ENCODE results near the gene ARHGDIB.

ARHGDIB gene

DNA sequence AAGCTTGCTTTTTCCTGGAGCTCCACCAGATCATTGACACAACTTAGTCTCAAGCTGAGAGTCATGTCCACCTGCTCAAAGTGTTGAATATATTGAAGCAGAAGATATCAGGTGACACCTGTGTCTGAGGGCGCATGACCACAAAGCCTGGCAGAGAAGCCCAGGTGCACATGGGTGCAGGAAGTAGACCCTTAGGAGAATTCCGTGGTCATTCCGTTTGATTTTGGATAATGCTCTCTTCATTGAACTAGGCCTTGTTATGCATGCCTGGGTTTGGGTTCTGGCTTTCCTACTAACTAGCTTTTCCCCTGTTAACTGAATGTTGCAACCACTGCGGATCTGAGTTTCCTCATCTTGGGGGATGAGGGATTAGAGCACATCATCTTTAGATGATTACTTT, 7.1 kb downstream of the ARHGDIB start:
- DNase-seq = no peak

DNA sequence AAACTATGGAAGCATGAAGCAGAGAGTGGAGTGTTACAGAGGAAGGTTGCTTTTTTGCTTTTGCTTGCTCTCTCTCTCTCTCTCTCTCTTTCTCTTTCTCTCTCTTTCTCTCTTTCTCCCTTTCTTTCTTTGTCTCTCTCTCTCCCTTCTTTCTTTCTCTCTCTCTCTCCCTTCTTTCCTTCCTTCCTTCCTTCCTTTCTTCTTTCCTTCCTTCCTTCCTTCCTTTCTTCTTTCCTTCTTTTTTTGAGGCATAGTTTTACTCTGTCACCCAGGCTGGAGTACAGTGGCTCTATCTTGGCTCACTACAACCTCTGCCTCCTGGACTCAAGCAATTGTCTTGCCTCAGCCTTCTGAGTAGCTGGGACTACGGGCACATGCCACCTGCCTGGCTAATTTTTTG, 7.6 kb downstream of the ARHGDIB start:
- no peak for DNase-seq

DNA sequence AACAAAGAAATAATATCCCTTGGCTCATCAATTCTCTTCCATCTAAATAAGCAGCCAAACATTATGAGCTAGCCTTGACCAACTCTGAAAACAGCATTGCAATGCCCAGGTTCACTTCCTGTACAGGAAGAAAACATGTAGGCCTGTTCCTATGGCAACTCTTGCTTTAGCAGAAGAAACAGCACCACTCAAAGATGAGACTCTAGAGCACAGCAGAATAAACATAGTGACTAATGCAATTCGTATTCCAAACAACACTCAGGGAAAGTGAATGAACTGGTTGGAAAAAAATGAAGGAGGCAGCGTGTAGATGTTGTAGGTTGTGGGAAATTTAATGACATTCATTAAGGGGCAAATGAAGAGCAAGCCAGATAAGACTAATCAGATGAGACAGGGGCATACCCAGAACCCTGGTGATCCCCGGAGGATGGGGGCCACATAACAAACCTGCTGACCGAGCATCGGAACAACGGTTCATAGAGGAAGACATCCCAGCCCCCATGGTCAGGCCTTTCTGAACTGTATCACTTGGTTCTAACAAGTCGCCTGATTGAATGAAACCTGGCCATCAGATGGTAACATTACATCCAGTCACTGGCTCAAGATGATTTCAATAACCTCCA, 9.0 kb downstream of the ARHGDIB start:
- DNase-seq = no peak

DNA sequence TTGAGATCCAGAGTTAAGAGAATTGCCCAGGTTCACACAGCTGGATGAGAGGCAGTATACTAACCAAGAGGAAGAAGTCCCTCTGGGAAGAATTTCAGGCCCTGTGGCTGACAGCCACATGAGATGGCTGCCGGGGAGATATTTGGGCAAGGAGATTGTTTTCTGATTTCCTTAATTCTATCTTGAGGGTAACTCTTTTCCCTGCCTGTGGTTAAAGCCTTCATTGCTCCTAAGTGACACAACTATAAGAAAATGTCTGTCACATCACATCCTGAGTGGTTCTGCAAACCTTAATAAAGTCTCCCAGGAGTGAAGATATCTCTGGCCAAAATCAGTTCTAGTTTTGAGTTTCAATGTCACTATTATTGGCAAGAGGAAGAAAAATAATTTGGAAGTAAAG, 9.6 kb downstream of the ARHGDIB start:
- DNase-seq = no peak

DNA sequence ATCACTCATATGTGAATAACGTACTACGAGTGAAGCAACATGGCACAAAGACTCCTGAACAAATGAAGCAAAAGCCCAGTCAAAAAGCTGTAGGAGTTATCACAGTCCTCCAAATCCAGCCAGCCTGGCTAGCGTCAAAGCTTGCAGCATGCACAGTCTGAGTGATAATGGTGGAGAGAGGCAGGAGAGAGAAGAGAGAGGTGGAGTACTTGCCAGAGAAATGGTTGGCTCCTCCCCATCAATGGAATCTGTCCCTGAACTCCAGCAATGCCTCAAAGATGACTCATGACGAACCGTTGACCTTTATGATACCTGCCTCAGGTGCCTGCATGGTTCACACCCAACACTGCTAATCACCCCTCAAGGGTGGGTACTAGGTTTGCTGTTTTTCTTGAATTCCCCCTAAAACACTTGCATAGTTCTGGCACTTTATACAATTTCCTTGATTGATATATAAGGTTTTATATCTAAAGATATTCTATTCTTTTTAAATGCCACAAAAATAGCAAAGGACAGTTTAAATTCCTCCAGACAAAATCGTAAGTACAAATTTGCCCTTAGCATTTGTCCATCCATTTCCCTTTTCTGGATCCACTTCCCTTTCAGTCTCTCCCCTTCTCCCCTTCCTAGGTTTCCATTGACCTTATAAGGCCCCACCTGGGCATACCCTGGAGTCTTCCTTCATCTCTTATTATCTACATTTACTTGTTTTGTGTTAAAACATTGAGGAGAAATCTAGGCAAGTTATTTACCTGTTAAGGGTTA, 10.2 kb downstream of the ARHGDIB start:
- no peak for DNase-seq

DNA sequence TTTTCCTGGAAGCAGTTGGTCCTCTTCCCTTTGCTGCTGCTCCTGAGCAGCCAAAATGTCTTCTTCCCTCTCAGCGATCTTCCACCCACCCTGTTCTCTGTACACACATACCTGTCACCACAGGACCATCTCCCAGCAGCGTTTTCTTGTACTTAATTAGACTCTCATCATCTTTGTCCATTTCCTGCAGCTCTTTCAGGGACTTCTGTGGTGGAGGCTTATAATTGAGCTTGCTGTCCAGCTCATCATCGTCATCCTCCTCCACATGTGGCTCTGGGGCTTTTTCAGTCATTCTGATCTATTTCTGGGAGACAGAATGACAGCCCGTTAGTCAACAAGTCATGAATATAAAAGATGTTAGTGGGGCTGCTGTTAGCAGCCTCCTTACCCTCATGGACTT, 11.0 kb downstream of the ARHGDIB start:
- no peak for DNase-seq

DNA sequence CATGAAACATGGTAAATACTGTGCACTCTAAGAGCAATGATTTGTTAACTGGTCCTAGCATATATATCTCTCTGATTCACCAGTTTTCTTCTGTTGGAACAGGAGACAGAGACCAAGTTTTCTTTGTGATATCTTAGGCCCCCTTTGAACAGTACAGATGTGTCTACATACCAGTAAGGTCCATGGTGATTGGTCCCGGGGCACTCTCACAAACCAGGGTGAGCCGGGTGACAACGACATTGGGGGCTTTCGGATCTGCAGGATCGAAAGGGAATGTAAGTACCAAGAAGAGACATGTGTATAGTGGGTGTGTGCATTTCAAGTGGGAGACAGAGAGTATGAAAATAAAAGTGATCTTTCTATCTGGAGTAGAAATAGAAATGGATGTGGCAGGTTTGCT, 11.8 kb downstream of the ARHGDIB start:
- no peak for DNase-seq

DNA sequence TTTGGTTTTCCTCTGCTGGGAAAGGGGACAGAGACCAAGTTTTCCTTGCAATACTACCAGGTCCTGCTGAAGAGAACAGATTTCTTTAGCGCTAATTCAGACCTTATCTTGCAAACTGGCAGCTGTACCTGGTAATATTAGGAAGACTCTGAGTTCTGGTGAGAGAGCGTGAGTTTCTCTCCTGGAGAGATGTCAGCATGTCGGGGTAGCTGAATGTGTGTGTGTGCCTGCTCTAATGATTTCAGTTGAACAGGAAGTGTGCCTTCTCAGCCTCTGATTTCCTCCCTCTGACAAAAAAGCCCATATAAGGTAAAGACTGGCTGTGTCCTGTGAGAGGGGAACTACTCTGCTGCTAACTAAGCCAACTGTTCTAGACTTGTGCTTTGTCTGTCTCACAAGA, 12.7 kb downstream of the ARHGDIB start:
- no peak for DNase-seq

DNA sequence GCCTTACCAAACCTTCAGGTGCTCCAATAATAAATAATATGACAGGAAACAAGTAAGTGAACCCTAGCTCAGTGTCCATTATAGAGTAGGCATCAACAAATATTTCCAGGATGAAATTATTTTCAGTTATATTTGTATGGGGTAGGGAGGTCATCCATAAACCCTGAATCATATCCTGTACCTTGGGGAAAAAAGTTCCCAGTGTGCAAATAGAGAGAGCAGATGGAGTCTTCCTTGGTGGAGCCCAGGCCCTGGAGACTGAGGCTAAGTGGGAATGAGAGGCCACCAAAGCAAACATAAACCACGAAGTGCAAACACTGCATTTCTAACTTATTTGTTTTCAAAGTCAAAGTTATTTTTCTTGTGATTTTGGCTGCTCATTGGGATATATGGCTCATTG, 14.5 kb downstream of the ARHGDIB start:
- DNase-seq = no peak

DNA sequence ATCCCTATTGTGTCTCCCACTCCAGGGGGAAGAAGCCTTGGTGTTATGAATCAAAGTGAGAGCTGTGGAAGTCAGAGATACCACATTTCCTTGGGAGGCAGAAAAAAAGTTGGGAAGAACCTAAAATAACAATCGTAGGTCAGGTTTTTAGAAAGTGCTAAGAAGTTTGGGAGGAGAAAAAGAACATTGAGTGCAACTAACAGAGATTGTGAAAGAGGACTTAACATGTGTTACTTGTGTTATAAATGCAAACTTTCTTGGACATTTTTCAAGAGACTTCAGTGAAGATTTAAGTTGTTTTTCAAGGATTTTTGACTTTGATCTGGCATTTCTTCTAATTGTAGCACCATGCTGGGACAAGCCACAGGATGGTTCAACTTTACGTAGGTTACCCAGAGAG, 15.2 kb downstream of the ARHGDIB start:
- no peak for DNase-seq

DNA sequence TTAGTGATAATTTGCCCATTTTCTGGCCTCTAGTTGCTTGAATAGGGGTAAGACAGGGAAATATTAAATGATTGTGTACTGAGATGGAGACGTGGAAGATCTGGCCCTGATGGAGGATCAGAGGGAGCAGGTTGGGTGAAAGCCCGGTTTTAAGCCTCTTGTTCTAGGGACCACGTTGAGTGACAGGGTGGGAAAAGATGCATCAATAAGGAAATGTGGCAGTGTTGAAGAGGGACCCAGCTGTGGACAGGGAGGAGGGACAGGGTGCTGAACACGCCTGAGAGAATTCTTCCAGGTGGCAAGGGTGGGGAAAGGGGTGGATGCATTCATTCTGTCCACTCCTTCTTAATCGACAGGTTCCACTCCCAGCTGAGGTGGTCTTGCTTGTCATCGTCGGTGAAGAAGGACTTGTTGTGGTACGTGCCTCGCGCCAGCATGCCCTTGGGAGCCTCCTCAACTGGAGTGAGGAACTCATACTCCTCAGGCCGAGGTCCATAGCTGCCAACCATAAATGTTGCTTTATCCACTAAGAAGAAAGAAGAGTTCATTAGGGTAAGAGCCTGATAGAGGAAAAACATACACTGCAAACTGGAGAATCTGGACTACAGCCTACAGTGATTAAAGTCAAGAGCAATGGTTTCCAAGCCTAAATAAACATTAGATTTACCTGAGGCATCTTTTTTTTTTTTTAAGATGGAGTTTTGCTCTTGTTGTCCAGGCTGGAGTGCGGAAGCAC, 19.0 kb downstream of the ARHGDIB start:
- no peak for DNase-seq

DNA sequence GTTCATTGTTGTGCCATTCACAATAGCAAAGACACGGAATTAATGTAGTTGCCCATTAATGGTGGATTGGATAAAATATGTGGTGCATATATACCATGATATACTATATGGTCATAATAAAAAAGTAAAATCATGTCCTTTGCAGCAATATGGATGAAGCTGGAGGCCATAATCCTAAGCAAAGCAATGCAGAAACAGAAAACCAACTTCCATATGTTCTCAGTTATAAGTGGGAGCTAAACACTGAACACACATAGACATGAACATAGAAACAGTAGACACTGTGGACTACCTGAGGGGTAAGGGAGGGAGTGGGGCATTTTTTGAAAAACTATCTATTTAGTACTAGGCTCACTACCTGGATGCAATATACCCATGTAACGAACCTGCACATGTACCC, 20.0 kb downstream of the ARHGDIB start:
- no peak for DNase-seq

DNA sequence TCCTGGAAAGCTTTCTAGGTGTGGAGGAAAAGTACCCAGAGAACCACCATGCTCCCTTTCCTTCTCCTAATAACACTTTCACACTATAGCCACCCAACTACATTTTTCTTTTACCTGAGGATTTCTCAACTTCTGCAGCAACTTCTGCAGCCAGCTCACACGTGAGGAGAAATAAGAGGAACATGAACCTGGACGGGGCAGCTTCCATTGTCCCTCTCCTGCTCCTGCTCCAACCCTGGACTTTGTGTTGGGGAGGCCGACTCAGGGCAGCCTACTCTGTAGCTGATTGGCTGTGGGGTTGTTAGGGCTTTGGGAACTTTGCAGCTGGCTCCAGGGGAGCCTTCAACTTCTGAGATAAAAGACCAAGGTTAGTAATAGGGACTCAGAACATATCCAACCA, 23.1 kb downstream of the ARHGDIB start, which contains the start of gene ERP27:
Gene ERP27 (minus strand): TSS at position 237 of the 400 bp plus-strand sequence. CDS start 29 bp downstream, at position 208.
- DNase-seq = no peak

DNA sequence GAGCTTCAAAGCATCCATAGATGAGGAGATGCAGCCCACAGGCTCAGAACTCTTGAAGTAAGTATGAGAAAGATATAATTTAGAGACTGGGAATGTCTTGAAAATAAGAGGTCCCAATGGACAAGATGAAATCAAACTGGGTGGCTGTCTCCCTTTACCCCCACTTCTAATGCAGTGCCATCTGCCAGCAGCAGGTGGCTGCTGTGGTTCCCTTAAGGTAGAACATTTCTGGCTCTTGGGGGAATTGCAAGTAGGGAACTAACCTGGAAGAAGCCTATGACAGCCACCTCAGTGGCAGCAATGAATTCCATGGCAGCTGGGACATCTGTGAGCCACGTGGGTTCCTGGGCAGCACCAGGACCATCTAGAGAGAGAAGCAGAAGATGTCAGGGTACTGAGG, 23.7 kb downstream of the ARHGDIB start:
- DNase-seq = no peak

DNA sequence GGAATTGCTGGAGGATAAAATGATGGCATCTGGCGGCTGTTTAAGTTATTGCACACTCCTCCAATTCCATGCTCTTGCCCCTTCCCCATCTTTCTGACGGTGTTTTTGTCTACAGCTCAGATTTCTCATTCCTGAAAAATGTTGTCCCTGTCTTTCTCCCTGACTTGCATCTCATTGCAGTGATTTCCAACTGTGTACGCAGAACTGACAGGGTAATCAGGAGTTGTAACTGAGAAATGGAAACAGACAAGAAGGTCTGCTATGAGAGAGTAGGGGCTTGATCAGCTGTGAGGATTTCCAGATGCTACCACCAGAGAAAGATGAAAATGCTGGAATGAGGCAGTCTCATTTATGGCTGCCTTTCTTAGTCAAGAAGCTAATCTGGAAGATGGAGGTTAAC, 24.4 kb downstream of the ARHGDIB start:
- DNase-seq = no peak

DNA sequence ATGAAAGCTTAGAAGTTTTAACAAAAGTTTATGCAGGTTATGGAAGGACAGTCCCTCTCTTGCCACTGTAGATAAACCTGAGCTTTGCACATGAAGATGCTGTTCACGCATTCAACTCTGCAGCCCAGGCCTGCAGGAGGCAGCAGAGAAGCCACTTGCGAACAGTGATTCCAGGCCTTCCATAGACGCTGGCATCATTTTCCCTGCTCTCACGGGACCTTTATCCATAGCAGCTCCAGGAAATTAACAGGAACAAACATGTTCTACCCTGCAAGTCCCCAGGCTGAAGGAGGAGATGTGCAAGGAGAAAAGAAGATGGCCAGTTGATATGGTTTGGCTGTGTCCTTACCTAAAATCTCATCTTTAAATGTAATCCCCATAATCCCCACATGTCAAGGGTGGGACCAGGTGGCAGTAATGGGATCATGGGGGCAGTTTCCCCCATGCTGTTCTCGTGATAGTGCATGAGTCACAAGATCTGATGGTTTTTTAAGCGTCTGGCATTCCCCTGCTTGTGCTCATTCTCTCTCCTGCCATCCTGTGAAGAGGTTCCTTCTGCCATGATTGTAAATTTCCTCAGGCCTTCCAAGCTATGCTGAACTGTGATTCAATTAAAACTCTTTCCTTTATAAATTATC, 25.1 kb downstream of the ARHGDIB start:
- DNase-seq = peak; percentile 14

DNA sequence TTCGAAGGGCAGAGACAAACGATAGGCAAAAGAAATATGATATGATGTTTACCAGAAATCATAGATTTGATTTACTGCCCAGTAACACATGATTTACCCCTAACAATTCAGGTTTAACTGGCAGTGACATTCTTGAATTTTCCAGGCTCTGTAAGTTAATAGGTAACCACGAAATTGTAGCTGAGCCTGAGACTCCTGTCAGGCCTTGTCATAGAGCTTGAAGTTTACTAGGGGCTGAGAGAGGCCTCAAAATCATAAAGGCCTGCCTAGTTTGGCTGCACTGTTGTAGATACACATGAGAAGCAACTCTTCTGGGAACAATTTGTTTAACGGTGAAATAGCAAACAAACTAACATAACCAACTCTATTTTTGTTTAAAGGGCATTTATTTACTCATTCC, 26.4 kb downstream of the ARHGDIB start:
- no peak for DNase-seq

DNA sequence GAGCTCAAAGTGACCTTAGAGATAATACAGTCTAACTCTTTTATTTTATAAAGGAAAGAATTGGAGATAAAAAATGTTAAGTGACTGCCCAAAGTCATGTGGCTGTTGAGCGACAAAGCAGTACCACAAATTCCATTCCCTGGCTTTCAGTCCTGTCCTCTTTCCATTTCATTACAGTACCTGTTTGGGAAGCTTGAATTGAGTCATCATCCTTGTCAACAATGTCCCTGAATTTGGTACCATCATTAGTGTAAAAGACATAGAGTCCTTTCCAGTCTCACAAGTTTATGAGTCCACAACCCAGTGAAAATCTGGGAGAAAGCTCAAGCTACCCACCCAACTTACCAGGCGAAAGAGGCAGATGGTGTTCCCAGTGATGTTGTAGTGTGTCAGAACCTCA, 26.9 kb downstream of the ARHGDIB start:
- no peak for DNase-seq

DNA sequence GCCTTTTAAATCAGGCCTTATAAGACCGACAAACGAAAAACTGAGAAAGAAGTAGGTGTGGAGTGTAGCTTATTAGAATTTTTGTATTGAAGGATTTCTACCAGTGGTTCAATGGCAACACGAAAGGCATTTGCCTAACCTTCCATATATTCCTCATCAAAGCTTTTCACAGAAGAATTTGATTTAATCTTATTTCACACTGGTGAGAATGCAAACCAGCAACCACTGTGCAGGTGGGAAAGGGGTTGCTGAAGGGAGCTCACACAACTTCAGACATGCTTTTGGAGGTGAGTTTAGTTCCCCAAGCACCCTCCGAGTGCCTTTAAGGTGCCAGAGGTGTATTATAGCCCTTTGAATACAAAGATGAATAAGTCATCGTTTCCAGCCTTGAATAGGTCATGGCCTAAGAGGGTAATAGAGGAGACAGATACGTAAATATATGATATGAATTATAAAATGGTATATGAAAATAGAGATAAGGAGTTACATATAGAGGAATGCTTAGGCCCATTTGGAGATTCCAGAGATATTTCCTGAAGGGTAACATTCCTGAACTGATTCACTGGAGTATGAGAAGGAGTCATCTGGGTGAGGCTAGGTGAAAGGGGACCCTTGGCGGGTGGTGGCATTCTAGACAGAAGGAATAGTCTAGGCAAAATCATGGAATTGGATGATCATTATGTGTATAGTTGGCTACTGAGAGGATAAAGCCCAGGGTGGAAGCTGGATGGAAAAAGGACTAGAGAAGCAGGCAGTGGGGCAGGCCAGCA, 29.4 kb downstream of the ARHGDIB start:
- DNase-seq = no peak

DNA sequence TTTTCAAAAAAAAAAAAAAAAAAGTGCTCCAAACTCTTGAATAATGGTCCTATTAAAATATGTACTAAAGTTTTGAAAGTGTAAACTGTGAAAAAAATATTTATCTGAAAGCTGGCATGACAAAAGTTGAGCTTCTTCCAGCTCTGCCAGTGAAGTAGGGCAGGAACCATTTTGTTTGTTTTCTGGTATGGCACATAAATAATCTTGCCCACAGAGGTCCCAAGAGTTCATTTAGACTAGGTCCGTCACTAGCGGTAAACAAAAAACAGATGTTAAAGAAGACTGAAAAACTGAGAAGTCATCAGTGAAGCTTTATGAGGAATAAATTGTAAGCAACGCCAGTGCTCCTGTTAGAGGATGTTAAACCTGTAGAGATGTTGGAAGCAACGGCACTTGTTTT, 30.0 kb downstream of the ARHGDIB start:
- DNase-seq = no peak

DNA sequence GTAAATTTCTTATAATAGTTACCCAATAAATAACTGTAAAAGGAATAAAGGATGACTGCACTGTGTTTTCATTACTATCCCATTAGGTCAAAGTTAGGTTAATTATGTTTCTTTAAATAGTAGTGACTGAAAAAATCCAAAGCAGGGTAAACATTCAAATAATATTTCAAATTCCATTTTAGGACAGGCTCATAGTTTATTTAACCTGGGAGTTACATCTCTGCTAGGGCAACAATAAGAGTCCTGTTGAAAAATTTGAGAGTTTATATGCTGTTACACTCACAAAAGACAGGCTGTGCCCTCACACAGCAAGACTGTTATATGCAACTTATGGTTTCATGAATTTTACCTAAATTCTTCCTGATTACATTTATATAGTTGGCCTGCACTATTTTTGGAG, 31.1 kb downstream of the ARHGDIB start:
- no peak for DNase-seq

DNA sequence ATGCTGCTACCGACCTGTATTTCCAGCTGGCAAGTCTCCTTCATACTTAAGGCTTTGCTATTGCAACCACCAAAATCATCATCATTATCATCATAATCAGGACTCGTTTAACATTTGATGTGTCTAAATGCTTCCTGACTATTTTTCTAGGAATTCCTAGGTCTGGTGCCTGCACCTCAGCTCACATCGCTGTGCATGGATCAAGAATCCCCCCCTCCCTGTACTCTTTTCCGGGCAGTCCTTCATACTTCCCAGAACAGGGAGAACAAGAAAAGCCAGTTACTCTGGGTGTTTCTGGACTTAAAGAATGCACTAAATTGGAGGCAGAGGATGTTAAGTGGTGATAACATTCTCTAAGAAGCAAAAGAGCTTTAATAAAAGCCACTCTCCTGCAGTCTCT, 32.5 kb downstream of the ARHGDIB start:
- no peak for DNase-seq

DNA sequence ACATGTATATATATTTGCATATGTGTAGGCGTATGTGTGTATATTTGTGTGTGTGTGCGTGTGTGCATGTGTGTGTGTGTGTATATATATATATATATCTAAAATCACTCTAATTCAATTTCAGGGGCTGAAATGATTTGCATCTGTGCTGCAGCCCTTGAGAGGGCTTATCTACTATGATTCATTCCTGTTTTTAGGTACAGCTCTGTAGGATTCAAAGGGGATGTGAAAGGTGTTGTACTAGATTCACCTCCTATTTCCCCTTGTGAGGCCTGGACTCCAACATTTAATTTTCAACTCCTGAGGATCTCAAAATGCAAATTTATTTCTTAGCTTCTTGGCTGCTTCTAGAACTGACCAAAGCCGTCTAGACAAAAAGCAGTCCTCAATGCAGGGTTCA, 34.1 kb downstream of the ARHGDIB start:
- no peak for DNase-seq
